ENCODE results near the gene ABHD12B. TPM values are rescaled to one million over a fixed set of nuclear protein-coding genes. Genes with fewer than 3 reads are reported as not detected.
A peak's percentile ranks its signal among the peaks of the same experiment; 100 is the strongest.
"Not testable (repeated sequence)": the region's sequence is repeated elsewhere in the genome, so short reads cannot be mapped to it uniquely, and the experiment has no call there.

Gene ABHD12B
- polyA plus RNA-seq, 1 experiment: not detected

- no peak for TF ChIP-seq CTCF (IDR thresholded peaks at IDR 0.05; ENCODE audit: insufficient read depth, low read depth, low read length)
Measured at GRCh38 chr14:50937800-50938199, 65.9 kb downstream of the ABHD12B start.

DNA sequence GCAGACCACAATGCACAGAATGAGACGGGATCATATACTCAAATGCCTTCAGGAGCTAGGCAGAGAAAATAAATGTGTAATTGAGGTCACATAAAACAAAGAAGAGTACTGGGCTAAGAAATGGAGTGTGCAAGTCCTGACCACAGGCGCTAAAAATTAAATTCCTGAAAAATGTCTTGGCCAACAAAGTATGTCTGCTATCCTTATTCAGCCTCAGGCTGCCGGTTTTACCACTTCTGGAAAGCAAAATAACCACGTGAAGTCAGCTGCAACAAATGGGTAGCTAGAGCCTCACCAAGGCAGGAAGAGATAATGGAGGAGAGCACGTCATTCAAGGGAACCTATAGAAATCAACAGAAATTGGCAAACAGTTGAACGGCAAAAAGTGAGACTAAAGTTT, 69.3 kb downstream of the ABHD12B start:
- Histone ChIP-seq H3K36me3 (ENCODE audit: control insufficient read depth, insufficient read depth, low read length) (no peaks in the 10 kb centered on the region), H3K27me3 (ENCODE audit: control insufficient read depth, insufficient read depth, low read length) (no peaks in the 10 kb centered on the region), H3K4me3 (ENCODE audit: low read depth, low read length) (no peak overlapping the region)
- ChIA-PET CTCF (no interaction called here), POLR2A (interaction anchor here (0.6 kb wide), 1 partner anchor 113 kb away, joined by 5 read pairs; no protein-coding TSS in a partner anchor)
- no peak for TF ChIP-seq CTCF (IDR thresholded peaks at IDR 0.05; ENCODE audit: insufficient read depth, low read depth, low read length)
- DNase-seq (ENCODE audit: low read depth): peak; percentile 61

More at GRCh38 chr14:50937800-50938199, 65.9 kb downstream of the ABHD12B start:
- CTCF ChIA-PET: no interaction called here
- H3K4me3 ChIP-seq (ENCODE audit: low read depth, low read length): no peak overlapping the region
- DNase-seq (ENCODE audit: low read depth): no peak
- POLR2A ChIA-PET: no interaction called here
- no peaks in the 10 kb centered on the region for H3K36me3 ChIP-seq (ENCODE audit: control insufficient read depth, insufficient read depth, low read length)
- no peaks in the 10 kb centered on the region for H3K27me3 ChIP-seq (ENCODE audit: control insufficient read depth, insufficient read depth, low read length)

GRCh38 chr14:50941638-50942037, 69.8 kb downstream of the ABHD12B start:
- CTCF ChIA-PET; POLR2A ChIA-PET; DNase-seq (ENCODE audit: low read depth); H3K27me3 ChIP-seq (ENCODE audit: control insufficient read depth, insufficient read depth, low read length); H3K36me3 ChIP-seq (ENCODE audit: control insufficient read depth, insufficient read depth, low read length); H3K4me3 ChIP-seq (ENCODE audit: low read depth, low read length): not testable (repeated sequence)

DNA sequence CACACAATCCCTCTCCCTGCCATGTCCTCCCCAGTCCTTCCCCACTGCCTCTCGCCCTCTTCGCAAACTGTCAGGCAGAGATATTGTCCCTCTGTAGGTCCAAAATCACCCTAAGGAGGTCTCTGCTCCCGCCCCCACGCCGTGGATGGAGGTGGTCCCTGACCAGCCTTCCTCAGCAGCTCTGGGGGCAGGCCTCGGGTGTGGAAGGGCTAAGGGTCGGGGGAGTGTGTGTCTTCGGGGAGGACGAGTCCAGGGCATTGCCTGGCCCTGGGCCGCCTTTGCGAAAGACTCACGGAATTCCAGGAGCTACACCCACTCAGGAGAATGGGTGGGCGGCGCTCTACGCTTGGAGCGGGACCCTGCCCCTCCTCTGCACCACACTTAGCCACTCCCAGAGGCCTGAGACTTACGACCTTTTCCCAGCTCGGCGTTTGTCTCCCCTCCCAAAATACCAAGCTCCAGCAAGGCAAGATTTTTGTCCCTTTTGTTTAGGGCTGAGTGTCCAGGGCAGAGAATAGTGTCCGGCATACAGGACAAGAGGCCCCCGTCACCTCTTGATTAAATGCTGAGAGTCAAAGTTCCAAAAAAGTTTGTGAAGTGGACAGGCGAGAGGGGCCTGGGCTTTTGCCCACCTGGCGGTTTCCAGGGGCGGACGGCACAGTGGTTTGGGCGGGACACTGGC, 71.5 kb downstream of the ABHD12B start:
- H3K27me3 ChIP-seq (ENCODE audit: control insufficient read depth, insufficient read depth, low read length): no peaks in the 10 kb centered on the region
- ChIA-PET POLR2A (interaction anchor here (0.9 kb wide), 1 partner anchor 11 kb away, joined by 3 read pairs; no protein-coding TSS in a partner anchor), CTCF (interaction anchor here (1.7 to 2.4 kb wide), 2 partner anchors 11 to 20 kb away, joined by 4 to 13 read pairs; no protein-coding TSS in a partner anchor)
- no peak for TF ChIP-seq CTCF (IDR thresholded peaks at IDR 0.05; ENCODE audit: insufficient read depth, low read depth, low read length)
- no peaks in the 10 kb centered on the region for H3K36me3 ChIP-seq (ENCODE audit: control insufficient read depth, insufficient read depth, low read length)
- DNase-seq (ENCODE audit: low read depth): no peak
- H3K4me3 ChIP-seq (ENCODE audit: low read depth, low read length): peak overlapping the region; percentile 84

DNA sequence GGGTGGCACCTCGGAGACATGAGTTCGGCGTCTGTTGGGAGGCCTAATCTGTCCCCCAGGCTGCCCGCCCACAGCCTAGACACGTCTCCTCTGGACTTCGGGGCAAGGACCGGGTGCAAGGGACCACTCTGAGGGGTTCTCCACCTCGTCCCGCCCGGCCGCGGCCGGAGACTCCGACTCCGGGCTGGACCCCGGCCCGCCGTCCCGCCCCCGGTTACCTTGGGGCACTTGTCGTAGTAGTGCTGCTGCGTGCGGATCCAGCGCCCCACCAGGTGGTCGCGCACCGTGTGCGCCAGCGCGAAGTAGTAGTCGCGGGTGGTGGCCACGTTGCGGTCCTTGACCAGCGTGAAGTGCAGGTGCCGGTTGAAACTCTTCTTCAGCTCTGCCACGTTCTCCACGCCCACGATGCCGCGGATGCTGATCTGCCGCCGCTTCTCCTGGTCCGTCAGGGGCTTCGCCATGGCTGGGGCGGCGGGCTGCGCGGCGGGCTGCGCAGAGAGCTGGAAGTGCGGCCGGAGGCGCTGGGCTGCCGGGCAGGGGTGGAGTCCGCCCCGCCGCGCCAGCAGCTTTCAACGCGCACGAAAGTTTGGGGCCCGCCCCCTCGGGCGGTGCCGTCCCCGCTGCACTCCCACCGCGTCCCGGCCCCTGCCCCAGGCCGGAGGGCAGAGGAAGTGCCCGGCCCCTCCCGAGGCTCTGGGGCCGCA, 72.2 kb downstream of the ABHD12B start, which contains the start of gene PYGL:
PYGL (minus strand) TSS at position 541 of the 704 bp plus-strand sequence; CDS start at position 461, 80 bp downstream.
- H3K36me3 ChIP-seq (ENCODE audit: control insufficient read depth, insufficient read depth, low read length): no peaks in the 10 kb centered on the region
- DNase-seq (ENCODE audit: low read depth): no peak
- H3K27me3 ChIP-seq (ENCODE audit: control insufficient read depth, insufficient read depth, low read length): no peaks in the 10 kb centered on the region
- ChIA-PET CTCF (interaction anchor here (1.0 to 2.4 kb wide), 3 partner anchors 11 to 85 kb away, joined by 3 to 13 read pairs (median 4); no protein-coding TSS in a partner anchor), POLR2A (interaction anchor here (0.5 to 0.9 kb wide), 3 partner anchors 11 to 831 kb away, joined by 3 to 6 read pairs (median 3); no protein-coding TSS in a partner anchor)
- no peak for TF ChIP-seq CTCF (IDR thresholded peaks at IDR 0.05; ENCODE audit: insufficient read depth, low read depth, low read length)
- H3K4me3 ChIP-seq (ENCODE audit: low read depth, low read length): peak within 1 kb of the TSS; percentile 84

All from BJ (cell line).